Activated naive CD4-positive, alpha-beta T cell treated with anti-CD3 and anti-CD28 coated beads, Interleukin-2, amount 50 U/mL, for 16 hours (primary cell): Measurements from ENCODE around the gene FGGY.
A peak's percentile ranks its signal among the peaks of the same experiment; 100 is the strongest.
"Not testable (repeated sequence)": the region's sequence is repeated elsewhere in the genome, so short reads cannot be mapped to it uniquely, and the experiment has no call there.

ENCODE experiments used
- DNase-seq: peaks from one replicate; pipeline ENCODE4 v3.0.0-alpha.2; 2020

FGGY gene

GRCh38 chr1:59690171-59690930 is 393.5 kb downstream of the FGGY start:
- DNase-seq = no peak

DNA sequence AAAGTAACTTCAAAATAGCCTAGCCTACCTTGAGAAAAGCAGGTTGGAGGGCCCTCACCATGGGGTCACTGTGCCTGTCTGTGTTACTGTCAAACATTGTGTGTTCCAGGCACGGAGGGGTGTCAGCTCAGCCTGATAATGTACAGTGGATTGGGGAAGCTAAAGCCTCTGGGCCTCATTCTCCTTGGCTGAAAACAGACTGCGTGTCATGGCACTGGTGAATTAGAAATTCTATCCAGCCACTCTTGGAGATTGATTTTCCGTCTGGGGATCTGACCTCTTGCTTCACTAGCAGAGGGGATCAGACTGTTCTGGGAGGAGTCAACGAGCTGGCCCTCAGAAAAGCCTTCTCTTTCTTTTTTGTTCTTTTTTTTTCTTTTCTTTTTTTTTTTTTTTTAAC is 394.4 kb downstream of the FGGY start:
- DNase-seq = no peak

GRCh38 chr1:59692591-59692990 is 395.7 kb downstream of the FGGY start:
- DNase-seq = no peak

DNA sequence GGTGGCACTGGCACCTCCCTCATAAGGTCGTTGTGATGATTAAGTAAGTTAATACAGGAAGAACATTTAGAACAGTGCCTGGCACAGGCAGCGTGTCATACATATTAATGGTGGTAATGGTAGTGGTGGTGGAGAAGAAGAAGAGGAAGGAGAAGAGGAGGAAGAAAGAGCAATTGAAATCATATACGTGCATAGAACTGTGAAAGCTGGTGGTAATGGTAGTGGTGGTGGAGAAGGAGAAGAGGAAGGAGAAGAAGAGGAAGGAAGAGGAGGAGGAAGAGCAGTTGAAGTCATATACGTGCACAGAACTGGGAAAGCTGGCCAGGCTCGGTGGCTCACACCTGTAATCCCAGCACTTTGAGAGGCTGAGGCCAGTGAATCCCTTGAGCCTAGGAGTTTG is 396.5 kb downstream of the FGGY start:
- no peak for DNase-seq

DNA sequence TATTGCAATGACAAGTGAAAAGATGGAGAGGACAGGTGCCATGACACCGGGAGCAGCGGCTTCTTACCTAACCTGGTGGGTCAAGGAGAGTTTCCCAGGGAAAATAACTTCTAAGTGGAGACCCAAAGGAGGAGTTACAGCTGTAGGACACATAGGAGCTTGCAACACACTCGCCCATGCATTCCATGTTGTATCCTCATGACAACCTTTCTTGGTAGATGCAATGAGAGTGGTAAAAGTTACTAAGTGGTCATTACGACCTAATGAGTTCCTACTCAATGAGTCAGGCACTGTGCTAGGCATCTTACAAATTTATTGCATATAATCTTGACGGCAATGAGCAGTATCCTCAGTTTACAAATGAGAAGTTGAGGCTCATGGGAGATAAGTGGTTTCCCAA is 398.4 kb downstream of the FGGY start:
- no peak for DNase-seq

DNA sequence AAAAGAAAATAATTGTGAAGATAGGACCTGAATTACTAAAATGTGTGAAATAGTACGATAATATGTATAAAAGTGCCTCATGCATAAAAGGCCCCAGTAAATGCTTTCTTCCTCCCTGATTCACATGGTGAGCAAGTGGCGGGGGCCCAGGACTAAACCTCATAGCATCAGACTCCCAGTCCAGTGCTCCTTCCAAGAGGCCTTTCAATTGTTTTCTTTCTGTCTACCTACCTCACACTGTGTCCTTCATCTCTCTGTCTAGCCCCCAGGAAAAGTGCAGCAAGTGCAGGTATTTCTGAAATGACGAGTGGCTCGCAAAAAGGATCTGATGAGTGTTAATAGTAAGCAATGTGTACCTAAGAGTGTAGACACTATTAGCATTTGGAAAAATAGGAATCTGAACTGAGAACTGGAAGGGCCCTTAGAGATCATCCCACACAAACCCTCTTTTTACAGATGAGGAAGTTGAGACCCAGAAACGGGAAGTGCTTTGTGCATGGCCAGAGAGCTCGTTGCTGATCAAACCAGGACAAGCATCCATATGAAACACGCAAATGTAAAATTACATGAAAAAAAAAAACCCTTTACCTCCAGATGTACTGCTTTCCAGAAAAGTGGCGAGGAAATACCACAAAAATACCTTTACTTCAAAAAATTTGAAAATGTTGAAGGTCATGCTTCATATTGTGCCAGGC is 399.7 kb downstream of the FGGY start:
- no peak for DNase-seq

GRCh38 chr1:59697150-59697800 is 400.4 kb downstream of the FGGY start:
- peak; percentile 24 for DNase-seq

GRCh38 chr1:59698386-59698785 is 401.5 kb downstream of the FGGY start:
- no peak for DNase-seq

DNA sequence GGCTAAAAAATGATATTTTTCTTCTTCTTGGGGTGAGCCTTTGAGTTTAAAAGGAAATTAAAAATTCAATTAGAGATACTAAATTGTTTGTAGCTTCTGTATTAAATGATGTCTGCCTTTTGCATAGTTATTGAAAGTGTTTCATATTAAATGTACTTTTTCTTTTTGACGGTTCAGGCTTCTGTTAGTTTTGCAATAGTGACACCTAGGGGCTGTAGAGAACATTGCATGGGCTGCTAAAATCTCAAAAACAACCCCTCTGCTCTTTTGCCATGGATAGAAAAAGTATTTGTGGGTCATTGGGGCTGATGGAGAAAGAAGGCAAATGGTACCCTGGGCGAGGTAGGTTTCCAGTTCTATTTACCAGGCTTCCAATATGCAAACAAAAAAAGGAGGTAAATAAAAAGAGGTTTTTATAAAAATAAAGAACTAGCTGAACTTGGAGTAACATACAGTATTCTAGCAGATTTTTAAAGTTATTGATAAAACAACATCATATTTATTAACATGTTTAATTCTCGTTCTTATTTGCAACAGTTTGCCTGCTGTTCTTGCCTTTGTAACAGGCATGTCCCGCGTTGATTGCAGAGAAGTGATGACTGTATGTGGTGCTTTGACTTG is 402.4 kb downstream of the FGGY start:
- no peak for DNase-seq

DNA sequence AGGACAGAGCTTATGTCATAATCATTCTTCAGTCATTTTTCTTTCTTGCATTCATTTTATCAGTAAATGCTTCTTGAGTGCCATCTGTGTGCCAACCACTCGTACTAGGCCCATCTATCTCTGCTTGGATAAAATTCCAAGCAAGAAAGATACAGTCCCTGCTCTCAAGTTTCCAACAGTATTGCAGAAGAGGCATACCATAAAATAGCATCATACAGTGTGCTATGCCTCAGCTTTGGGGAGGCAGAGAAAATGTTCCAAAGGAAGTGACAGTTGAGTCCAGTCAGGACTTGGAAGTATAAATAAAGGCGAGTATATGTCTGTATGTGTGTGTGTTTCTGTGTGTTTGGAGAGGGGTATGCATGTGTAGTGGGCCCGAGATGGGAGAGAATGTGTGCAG is 404.5 kb downstream of the FGGY start:
- DNase-seq = no peak

- no peak for DNase-seq
Observed at GRCh38 chr1:59703226-59703917, 406.5 kb downstream of the FGGY start.

GRCh38 chr1:59703918-59704378 is 407.1 kb downstream of the FGGY start:
- no peak for DNase-seq

- no peak for DNase-seq
Observed at GRCh38 chr1:59704716-59705115, 407.8 kb downstream of the FGGY start.

DNA sequence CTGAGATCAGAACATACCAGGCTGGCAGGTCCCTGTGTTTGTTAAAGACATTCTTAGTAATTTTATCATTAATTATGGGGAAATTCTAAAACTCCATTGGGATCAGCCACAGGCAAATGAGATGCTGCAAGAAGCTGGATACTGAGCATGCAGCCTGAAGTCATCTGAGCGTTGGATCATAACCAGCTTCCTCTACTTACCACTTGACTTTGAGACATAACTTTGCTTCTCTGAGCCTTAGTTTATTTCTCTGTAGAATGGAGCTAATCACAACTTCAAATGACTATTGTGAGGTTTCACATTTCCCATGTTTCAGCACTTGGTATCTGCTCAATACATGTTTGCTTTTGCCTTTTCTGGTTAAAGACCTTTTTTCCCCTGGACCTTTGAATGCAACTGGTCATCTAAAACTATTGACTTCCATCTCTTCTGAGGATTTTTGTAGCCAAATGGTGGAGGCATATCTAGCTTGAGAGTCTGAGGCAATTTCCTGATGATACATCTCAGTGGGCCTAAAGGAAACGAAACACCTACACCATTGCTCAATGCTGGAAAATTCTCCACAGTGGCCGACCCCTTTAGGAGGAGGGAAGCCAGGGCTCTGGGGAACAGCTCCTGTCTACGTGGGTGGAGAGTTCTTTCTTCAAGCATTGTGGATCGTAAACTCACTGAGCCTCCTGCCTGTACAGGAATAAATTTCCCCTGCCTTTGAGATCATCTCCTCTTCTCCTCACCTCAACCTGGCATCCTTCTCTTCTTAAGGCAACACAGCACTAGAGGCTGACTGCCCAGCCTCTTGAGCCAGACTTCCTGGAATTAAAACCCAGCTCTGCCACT is 408.8 kb downstream of the FGGY start:
- no peak for DNase-seq

DNA sequence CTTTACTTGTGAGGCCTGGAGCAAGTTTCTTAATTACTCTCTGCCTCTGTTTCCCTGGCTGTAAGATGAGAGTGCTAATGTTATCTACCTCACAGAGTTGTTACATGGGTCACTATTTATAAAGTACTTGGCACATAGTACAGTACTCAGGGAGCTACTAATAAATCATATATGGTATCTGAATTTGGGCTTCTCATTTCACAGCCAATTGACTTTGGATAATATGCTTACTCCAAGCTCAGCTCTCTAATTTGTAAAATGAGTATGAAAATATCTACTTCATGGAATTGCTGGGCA is 409.4 kb downstream of the FGGY start:
- DNase-seq = no peak

GRCh38 chr1:59707178-59707791 is 410.4 kb downstream of the FGGY start:
- DNase-seq = no peak

GRCh38 chr1:59709333-59709732 is 412.4 kb downstream of the FGGY start:
- no peak for DNase-seq

- DNase-seq = not testable (repeated sequence)
Observed at GRCh38 chr1:59710920-59711319, 414.0 kb downstream of the FGGY start.

DNA sequence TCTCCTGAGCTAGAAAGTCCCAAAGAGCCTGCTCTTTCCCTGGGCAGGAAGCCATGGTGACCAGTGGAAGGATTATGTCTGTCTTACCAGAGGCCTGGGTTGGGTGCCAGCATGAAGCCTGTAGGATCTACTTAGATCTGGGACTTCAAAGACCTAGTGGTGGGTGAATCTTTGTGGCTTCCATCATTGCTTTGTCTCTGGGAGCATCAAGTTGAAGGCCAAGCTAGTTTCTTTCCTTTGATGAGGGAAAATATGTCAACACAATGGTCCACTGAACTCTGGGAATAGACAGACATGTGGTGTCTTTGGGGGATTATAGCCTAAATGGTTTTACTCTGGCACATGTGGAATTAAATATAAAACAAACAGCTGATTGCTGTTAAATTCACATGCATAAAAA is 417.3 kb downstream of the FGGY start:
- no peak for DNase-seq

DNA sequence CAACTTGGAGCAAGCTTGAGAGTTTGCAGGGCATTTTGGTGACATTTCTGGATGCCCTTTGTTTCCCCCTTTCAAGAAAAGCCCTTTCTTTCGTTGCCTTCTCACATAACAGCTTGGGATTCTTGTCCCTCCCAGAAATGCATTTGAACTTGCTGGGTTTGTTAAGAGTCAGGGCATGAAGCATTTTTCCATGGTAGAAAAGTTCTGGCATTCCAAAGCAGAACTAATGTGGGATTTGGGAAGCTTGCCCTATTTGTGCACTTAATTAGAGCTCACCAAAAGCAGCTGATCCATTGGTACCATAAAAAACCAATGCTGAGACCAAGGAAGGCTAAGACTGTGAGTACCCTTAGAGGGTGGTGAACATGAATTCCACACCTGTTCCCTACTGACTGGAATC is 418.1 kb downstream of the FGGY start:
- DNase-seq = no peak

DNA sequence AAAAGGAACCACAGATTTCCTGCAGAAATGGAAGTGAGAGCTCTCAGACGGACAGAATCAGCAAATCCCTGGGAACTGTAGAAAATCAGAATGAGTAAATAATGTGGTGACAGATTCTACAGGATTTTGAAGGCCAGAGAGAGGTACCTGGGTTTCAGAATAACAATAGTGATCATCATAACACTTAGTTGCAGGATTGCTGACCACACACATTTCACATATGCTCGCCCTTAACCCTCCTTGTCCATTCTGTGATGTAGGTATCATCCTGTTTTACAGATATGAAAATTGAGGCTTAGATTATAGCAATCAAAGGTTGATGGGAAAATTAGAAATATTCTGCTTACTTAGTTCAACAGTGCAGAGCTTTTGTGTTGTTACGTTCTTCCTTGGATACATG is 419.9 kb downstream of the FGGY start:
- DNase-seq = no peak
